Suprapubic skin (tissue), 3 donors: Measurements from ENCODE around the gene NPAS3.

Experiments used
- POLR2A ChIP-seq, 2 donors: fragments of 450-650 bp; IDR thresholded peaks; one replicate each; pipeline ENCODE4 v1.6.1; 2017; ENCODE audit warnings: antibody characterized with exemption in 2 of 2, mild to moderate bottlenecking in 2 of 2, moderate library complexity in 2 of 2
- TF ChIP-seq, protein P1 (sequence below), 2 donors: fragments of 200-600 bp in 1 of 2; fragments of 450-650 bp in 1 of 2; sonication (generic) in 1 of 2; IDR thresholded peaks; one replicate each; pipeline ENCODE4 v1.5.1; 2016 to 2019; ENCODE audit warnings: antibody characterized with exemption in 2 of 2, mild to moderate bottlenecking in 1 of 2, moderate library complexity in 1 of 2

DNA sequence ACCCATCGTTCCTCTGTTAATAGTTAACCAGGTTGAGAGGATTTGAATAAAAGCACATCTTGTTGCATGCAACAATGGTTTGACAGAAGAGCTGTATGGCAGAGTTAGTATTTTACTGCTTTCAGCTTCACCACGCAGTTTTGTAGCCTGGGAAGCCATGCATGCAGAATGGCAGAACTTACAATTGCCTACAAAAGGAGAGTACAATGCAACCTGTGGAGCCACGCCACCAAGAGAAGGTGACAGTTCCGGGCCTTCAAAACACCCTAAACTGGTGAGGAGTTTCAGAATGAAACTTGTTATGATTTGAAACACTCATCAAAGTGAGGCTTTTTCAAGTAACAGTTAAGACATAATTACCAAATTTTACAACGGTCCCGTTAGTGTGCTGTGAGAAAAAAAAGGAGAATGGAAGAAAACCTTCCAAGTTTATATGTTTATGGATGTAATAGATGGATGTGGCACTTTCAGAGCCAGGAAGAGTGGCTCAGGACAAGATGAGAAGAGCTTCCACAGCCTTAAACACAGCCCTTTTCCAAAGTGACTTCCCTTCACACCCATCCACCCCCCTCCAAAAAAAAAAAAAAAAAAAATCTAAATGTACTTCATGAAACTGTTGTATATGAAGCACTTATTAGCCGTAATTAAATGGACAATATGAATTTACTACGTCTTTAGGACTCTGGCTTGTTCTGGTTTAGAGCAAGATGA is 853.5 kb downstream of the NPAS3 start:
- no peak for TF ChIP-seq POLR2A (IDR thresholded peaks at IDR 0.05)
- TF ChIP-seq, protein P1, sequence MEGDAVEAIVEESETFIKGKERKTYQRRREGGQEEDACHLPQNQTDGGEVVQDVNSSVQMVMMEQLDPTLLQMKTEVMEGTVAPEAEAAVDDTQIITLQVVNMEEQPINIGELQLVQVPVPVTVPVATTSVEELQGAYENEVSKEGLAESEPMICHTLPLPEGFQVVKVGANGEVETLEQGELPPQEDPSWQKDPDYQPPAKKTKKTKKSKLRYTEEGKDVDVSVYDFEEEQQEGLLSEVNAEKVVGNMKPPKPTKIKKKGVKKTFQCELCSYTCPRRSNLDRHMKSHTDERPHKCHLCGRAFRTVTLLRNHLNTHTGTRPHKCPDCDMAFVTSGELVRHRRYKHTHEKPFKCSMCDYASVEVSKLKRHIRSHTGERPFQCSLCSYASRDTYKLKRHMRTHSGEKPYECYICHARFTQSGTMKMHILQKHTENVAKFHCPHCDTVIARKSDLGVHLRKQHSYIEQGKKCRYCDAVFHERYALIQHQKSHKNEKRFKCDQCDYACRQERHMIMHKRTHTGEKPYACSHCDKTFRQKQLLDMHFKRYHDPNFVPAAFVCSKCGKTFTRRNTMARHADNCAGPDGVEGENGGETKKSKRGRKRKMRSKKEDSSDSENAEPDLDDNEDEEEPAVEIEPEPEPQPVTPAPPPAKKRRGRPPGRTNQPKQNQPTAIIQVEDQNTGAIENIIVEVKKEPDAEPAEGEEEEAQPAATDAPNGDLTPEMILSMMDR (IDR thresholded peaks at IDR 0.05) = no peak
